Activated T-helper 2 cell treated with anti-CD3 and anti-CD28 coated beads, Interferon-gamma antibody, Interleukin-2, Interleukin-4, amounts not matched to agents 10 μg/mL and 5 μg/mL and 100 μg/mL, durations not matched to agents 14 hours and 24 hours and 36 hours (primary cell): ENCODE measurements around the gene AURKAIP1. TPM values are rescaled to one million over a fixed set of nuclear protein-coding genes. Genes with fewer than 3 reads are reported as not detected.
"Not testable (repeated sequence)": the region's sequence is repeated elsewhere in the genome, so short reads cannot be mapped to it uniquely, and the experiment has no call there.

Experiments
- DNase-seq: peaks from one replicate; pipeline ENCODE4 v3.0.0; 2021; ENCODE audit warnings: low spot score
- H3K27ac Mint-ChIP-seq: one replicate; pipeline ENCODE4 v1.8.0; 2021; ENCODE audit warnings: mixed read lengths
- H3K27me3 Mint-ChIP-seq: one replicate; pipeline ENCODE4 v1.8.0; 2021; ENCODE audit warnings: low read depth, mixed read lengths
- H3K36me3 Mint-ChIP-seq: one replicate; pipeline ENCODE4 v1.8.0; 2021; ENCODE audit warnings: low read depth, mixed read lengths
- H3K4me1 Mint-ChIP-seq: one replicate; pipeline ENCODE4 v1.8.0; 2021; ENCODE audit warnings: low read depth, mixed read lengths
- H3K4me3 Mint-ChIP-seq: one replicate; pipeline ENCODE4 v1.8.0; 2021; ENCODE audit warnings: low read depth, mild to moderate bottlenecking, moderate library complexity, mixed read lengths
- H3K9me3 Mint-ChIP-seq: one replicate; pipeline ENCODE4 v1.8.0; 2021; ENCODE audit warnings: mixed read lengths
- intact Hi-C: fragments of 100-400 bp; cut with micrococcal nuclease; formaldehyde crosslinking; loops from one replicate; pipeline ENCODE4 v1.15.1; 2023
- total RNA-seq: library from RNA; stranded (reverse); gene quantifications from 2 replicates; pipeline ENCODE4 v1.2.3, GENCODE V29; 2022

The AURKAIP1 gene
- total RNA-seq, 1 donor from 2014 or later: 133 TPM

GRCh38 chr1:1417396-1417795, 42.4 kb upstream of the AURKAIP1 start:
- H3K27me3 Mint-ChIP-seq, H3K4me3 Mint-ChIP-seq, intact Hi-C loops, H3K4me1 Mint-ChIP-seq, H3K36me3 Mint-ChIP-seq, H3K27ac Mint-ChIP-seq, DNase-seq, H3K9me3 Mint-ChIP-seq: not testable (repeated sequence)

DNA sequence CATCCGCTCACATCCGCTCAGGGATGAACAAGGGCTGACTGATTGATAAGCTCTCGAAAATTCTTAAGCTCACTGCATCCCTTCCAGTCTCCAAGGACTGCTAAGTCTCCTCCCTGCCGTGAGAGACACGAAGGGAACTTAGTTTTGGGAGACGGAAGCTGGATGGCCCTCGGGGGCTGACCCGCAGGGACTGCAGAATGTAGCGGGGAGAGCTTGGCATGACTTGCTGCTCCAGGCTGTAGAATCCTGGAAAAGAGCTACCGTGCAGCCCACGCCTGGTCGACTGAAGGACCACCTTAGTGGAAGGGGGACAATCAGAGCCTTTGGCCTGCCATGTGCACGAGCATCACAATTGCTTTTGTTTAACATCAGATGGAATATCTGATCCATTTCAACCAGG, 40.7 kb upstream of the AURKAIP1 start:
- intact Hi-C loops: no loop called here
- Mint-ChIP-seq H3K4me1 (peaks cover 4% of the 10 kb centered on the region), H3K9me3 (no peaks in the 10 kb centered on the region), H3K36me3 (no peaks in the 10 kb centered on the region), H3K4me3 (no peak overlapping the region), H3K27ac (no peak overlapping the region), H3K27me3 (peaks cover 2% of the 10 kb centered on the region)
- DNase-seq: no peak

GRCh38 chr1:1412311-1412902, 37.4 kb upstream of the AURKAIP1 start:
- H3K4me3 Mint-ChIP-seq, intact Hi-C loops, H3K4me1 Mint-ChIP-seq, H3K9me3 Mint-ChIP-seq, H3K27me3 Mint-ChIP-seq, DNase-seq: not testable (repeated sequence)
- Mint-ChIP-seq H3K36me3 (peaks cover 19% of the 10 kb centered on the region), H3K27ac (peak overlapping the region; percentile 53)

DNA sequence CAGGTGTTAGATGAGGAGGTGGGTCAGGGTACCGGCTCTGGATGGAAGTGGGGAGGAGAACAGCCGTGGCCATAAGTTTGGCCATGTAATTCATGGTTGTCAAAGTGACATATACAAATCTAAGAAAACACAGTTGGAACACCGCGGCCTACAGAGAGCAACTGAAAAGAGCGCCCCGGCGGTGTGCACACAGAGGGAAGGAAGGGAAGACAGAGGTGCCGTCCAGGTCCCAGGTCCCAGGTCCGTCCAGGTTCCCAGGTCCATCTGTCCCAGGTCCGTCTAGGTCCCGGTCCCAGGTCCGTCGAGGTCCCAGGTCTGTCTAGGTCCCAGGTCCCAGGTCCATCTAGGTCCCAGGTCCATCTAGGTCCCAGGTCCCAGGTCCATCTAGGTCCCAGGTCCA, 36.6 kb upstream of the AURKAIP1 start:
- no peak for DNase-seq
- intact Hi-C loops: no loop called here
- no peak overlapping the region for H3K27ac Mint-ChIP-seq
- no peaks in the 10 kb centered on the region for H3K27me3 Mint-ChIP-seq
- no peak overlapping the region for H3K4me3 Mint-ChIP-seq
- peaks cover 9% of the 10 kb centered on the region for H3K4me1 Mint-ChIP-seq
- peaks cover 24% of the 10 kb centered on the region for H3K36me3 Mint-ChIP-seq
- no peaks in the 10 kb centered on the region for H3K9me3 Mint-ChIP-seq

DNA sequence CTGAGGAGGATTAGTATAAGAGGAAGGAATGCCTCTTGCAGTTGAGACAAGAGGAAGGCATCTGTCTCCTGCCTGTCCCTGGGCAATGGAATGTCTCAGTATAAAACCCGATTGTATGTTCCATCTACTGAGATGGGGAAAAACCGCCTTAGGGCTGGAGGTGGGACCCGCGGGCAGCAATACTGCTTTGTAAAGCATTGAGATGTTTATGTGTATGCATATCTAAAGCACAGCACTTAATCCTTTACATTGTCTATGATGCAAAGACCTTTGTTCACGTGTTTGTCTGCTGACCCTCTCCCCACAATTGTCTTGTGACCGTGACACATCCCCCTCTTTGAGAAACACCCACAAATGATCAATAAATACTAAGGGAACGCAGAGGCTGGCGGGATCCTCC, 35.2 kb upstream of the AURKAIP1 start:
- peaks cover 15% of the 10 kb centered on the region for H3K4me1 Mint-ChIP-seq
- not testable (repeated sequence) for H3K27ac Mint-ChIP-seq

DNA sequence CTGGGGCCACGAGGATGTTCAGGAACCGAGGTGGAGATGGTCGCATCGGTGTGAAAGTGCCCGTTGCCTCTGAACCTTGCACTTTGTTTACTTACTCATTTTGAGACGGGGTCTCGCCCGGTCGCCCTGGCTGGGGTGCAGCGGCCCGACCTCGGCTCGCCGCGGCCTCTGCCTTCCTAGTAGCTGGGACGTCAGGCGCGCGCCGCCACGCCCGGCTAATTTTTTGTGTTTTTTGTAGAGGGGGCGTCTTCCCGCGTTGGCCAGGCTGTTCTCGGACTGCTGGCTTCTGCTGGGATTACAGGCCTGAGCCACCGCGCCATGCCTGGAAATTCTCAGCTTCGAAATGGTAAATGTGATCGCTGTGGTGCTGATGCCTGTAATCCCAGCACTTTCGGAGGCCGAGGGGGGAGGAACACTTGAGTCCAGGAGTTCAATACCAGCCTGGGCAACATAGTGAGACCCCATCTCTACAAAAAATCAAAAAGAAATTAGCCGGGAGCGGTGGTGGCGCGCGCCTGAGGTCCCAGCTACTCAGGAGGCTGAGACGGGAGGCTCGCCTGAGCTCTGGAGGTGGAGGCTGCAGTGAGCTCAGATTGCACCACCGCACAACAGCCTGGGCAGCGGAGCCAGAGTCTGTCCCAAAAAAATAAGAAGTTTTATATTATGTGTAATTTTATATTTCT, 32.8 kb upstream of the AURKAIP1 start:
- peak overlapping the region; percentile 88 for H3K4me3 Mint-ChIP-seq
- intact Hi-C loops: loop anchor here (1.0 to 10.0 kb wide), 5 partner anchors 8 to 1147 kb away; partner anchors contain the start of genes ATAD3B, AURKAIP1, CCNL2 and TNFRSF14
- H3K9me3 Mint-ChIP-seq: no peaks in the 10 kb centered on the region
- peak overlapping the region; percentile 73 for H3K27ac Mint-ChIP-seq
- no peak for DNase-seq
- peaks cover 54% of the 10 kb centered on the region for H3K36me3 Mint-ChIP-seq
- peaks cover 21% of the 10 kb centered on the region for H3K4me1 Mint-ChIP-seq
- no peaks in the 10 kb centered on the region for H3K27me3 Mint-ChIP-seq

More for the DNA sequence above, 35.2 kb upstream of the AURKAIP1 start:
- H3K27me3 Mint-ChIP-seq, intact Hi-C loops, H3K9me3 Mint-ChIP-seq, DNase-seq: not testable (repeated sequence)
- Mint-ChIP-seq H3K36me3 (peaks cover 38% of the 10 kb centered on the region), H3K4me3 (peak overlapping the region; percentile 21)

GRCh38 chr1:1406821-1407635, 32.0 kb upstream of the AURKAIP1 start, which contains the start of gene MRPL20:
Gene MRPL20 (minus strand): TSS chr1:1407293. CDS start chr1:1407217, 76 bp downstream.
- Mint-ChIP-seq H3K4me3 (peak within 1 kb of the TSS; percentile 88), H3K4me1 (peaks cover 23% of the 10 kb centered on the region), H3K27me3 (no peaks in the 10 kb centered on the region), H3K27ac (peak within 1 kb of the TSS; percentile 89), H3K36me3 (peaks cover 61% of the 10 kb centered on the region), H3K9me3 (no peaks in the 10 kb centered on the region)
- intact Hi-C loops: loop anchor here (1.0 to 10.0 kb wide), 5 partner anchors 8 to 1148 kb away; partner anchors contain the start of genes ATAD3B, AURKAIP1, CCNL2 and TNFRSF14
- DNase-seq: peak; percentile 96

DNA sequence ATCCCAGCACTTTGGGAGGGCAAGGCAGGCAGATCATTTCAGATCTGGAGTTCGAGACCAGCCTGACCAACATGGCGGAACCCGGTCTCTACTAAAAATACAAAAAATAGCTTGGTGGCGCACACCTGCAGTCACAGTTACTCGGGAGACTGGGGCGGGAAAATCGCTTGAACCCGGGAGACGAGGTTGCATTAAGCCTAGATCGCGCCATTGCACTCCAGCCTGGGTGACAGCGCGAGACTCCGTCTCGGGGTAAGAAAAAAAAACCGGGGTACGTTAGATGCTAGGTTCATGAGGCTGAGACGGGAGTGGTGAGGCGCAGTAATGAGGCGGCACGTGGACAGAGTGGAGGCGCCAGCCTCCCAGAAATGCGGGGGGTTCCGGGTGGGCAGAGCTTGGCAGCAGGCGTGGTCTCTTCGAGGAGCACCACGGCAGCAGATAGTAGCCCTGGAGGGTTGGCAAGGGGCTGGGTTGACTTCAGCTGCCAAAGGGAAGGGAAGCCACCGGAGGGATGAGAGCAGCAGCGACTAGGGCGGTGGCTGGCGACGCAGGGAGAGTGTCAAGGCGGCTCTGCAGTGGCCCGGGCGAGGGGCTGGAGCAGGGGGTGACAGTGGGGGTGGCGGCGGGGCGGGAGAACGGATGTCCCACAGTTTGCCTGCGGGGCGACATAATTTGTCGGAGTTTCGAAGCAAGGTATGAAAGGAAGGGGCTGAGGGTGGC, 31.3 kb upstream of the AURKAIP1 start:
- peak overlapping the region; percentile 87 for H3K4me3 Mint-ChIP-seq
- H3K4me1 Mint-ChIP-seq: peaks cover 26% of the 10 kb centered on the region
- H3K27me3 Mint-ChIP-seq: no peaks in the 10 kb centered on the region
- peaks cover 69% of the 10 kb centered on the region for H3K36me3 Mint-ChIP-seq
- no peaks in the 10 kb centered on the region for H3K9me3 Mint-ChIP-seq
- intact Hi-C loops: loop anchor here (2.0 to 10.0 kb wide), 3 partner anchors 36 to 1149 kb away; partner anchors contain the start of genes ATAD3B and TNFRSF14
- H3K27ac Mint-ChIP-seq: peak overlapping the region; percentile 77
- DNase-seq: no peak

DNA sequence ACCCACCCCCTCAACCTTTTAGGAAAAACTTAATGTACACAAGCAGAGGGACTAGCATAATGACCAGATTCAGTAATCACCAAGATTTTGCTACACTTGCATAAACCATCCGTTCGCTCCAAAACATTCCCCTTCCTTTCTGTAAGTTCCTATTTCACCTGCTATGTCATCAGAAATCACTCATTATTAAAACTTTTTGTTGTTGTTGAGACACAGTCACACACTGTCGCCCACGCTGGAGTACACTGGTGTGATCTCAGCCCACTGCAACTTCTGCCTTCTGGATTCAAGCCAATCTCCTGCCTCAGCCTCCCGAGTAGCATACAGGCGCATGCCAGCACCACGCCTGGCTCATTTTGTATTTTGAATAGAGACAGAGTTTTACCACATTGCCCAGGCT, 28.6 kb upstream of the AURKAIP1 start:
- H3K9me3 Mint-ChIP-seq: no peaks in the 10 kb centered on the region
- H3K4me1 Mint-ChIP-seq: peaks cover 33% of the 10 kb centered on the region
- no peaks in the 10 kb centered on the region for H3K27me3 Mint-ChIP-seq
- intact Hi-C loops: loop anchor here (10.0 kb wide), 1 partner anchor 1151 kb away; the partner anchor contains the start of gene TNFRSF14
- H3K27ac Mint-ChIP-seq: no peak overlapping the region
- no peak for DNase-seq
- peak overlapping the region; percentile 4 for H3K4me3 Mint-ChIP-seq
- peaks cover 76% of the 10 kb centered on the region for H3K36me3 Mint-ChIP-seq

DNA sequence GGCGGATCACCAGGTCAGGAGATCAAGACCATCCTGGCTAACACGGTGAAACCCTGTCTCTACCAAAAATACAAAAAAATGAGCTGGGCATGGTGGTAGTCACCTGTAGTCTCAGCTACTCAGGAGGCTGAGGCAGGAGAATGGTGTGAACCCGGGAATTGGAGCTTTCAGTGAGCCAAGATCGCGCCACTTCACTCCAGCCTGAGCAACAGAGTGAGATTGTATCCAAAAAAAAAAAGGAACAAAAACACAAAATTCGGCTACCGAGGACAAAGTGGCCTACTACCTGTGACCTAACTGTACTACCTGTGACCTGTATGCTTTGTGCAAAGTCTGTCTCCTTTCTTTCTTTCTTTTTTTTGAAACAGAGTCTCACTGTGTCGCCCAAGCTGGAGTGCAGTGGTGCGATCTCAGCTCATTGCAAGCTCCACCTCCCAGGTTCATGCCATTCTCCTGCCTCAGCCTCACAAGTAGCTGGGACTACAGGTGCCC, 27.9 kb upstream of the AURKAIP1 start:
- H3K9me3 Mint-ChIP-seq, H3K4me3 Mint-ChIP-seq, DNase-seq, H3K27ac Mint-ChIP-seq, H3K27me3 Mint-ChIP-seq: not testable (repeated sequence)
- peaks cover 78% of the 10 kb centered on the region for H3K36me3 Mint-ChIP-seq
- H3K4me1 Mint-ChIP-seq: peaks cover 33% of the 10 kb centered on the region
- intact Hi-C loops: loop anchor here (10.0 kb wide), 1 partner anchor 1152 kb away; the partner anchor contains the start of gene TNFRSF14

- peak overlapping the region; percentile 60 for H3K27ac Mint-ChIP-seq
- peaks cover 37% of the 10 kb centered on the region for H3K4me1 Mint-ChIP-seq
- peak overlapping the region; percentile 56 for H3K4me3 Mint-ChIP-seq
- no peak for DNase-seq
- intact Hi-C loops: loop anchor here (10.0 kb wide), 1 partner anchor 1153 kb away; the partner anchor contains the start of gene TNFRSF14
- no peaks in the 10 kb centered on the region for H3K9me3 Mint-ChIP-seq
- no peaks in the 10 kb centered on the region for H3K27me3 Mint-ChIP-seq
- H3K36me3 Mint-ChIP-seq: peaks cover 81% of the 10 kb centered on the region
These were observed 27.3 kb upstream of the AURKAIP1 start for GRCh38 chr1:1402072-1402900.
